H1 (cell line): ENCODE data around the gene LGR4. TPM values are rescaled to one million over a fixed set of nuclear protein-coding genes. Genes with fewer than 3 reads are reported as not detected.

ENCODE experiments used
- BCL11A ChIP-seq, 2 experiments: IDR thresholded peaks; one replicate each; pipeline ENCODE4 v1.6.1; 2011; ENCODE audit warnings: low read depth in 2 of 2, low read length in 2 of 2, mild to moderate bottlenecking in 2 of 2
- EGR1 ChIP-seq: IDR thresholded peaks from 2 replicates; pipeline ENCODE4 v1.6.1; 2011; ENCODE audit warnings: low read depth, low read length, borderline replicate concordance
- KDM1A ChIP-seq: fragments of 200-600, 300-600 bp; sonication (generic); IDR thresholded peaks from 2 replicates; pipeline ENCODE4 v1.7.1; 2016; ENCODE audit warnings: mild to moderate bottlenecking, low read length, borderline replicate concordance
- MAX ChIP-seq: IDR thresholded peaks from 2 replicates; pipeline ENCODE4 v1.6.1; 2012; ENCODE audit warnings: inconsistent platforms
- RBBP5 ChIP-seq: IDR thresholded peaks from 2 replicates; pipeline ENCODE4 v1.7.1; 2012; ENCODE audit warnings: low read depth, mild to moderate bottlenecking, inconsistent platforms, low read length, moderate library complexity, borderline replicate concordance
- SAP30 ChIP-seq: fragments of 300-600 bp; sonication (generic); IDR thresholded peaks from 2 replicates; pipeline ENCODE4 v1.7.1; 2012; ENCODE audit warnings: low read length, moderate library complexity, mild to moderate bottlenecking, inconsistent platforms; ENCODE audit not compliant: insufficient read depth, insufficient replicate concordance
- SIN3A ChIP-seq, 2 experiments: IDR thresholded peaks in 1 of 2; conservative IDR thresholded peaks in 1 of 2; 2 replicates each; pipeline ENCODE4 v1.6.1; 2011 to 2012; ENCODE audit warnings: low read length in 2 of 2, improper control_type of control experiment in 1 of 2, low read depth in 1 of 2, mild to moderate bottlenecking in 1 of 2
- SRF ChIP-seq: IDR thresholded peaks from 2 replicates; pipeline ENCODE4 v1.6.1; 2011; ENCODE audit warnings: mild to moderate bottlenecking, low read depth, low read length, moderate library complexity
- TAF1 ChIP-seq: IDR thresholded peaks from 2 replicates; pipeline ENCODE4 v1.6.1; 2011; ENCODE audit warnings: mild to moderate bottlenecking, low read depth, low read length
- TEAD4 ChIP-seq: IDR thresholded peaks from 2 replicates; pipeline ENCODE4 v1.6.1; 2012; ENCODE audit warnings: low read depth, low read length, inconsistent platforms, mixed read lengths
- YY1 ChIP-seq: IDR thresholded peaks from 2 replicates; pipeline ENCODE4 v1.6.1; 2011; ENCODE audit warnings: low read depth, mild to moderate bottlenecking, low read length
- polyA plus RNA-seq, 7 experiments: library from polyadenylated mRNA; depleted of rRNA in 3 of 7; stranded (reverse) in 5 of 7; unstranded in 2 of 7; fragments of >200 nt in 5 of 7; fragments of 200-250 nt in 2 of 7; gene quantifications; 1 replicate in 5 of 7; 2 replicates in 1 of 7; 4 replicates in 1 of 7; pipeline versions ENCODE4 v1.2.1 to v1.2.3, GENCODE V29; 2011 to 2013; ENCODE audit warnings: missing spikeins in 2 of 7, mixed read lengths in 2 of 7
- total RNA-seq: library from RNA; stranded (reverse); fragmentation: NEBNext Ultra II Directional; extraction: Animal tissue kit (Norgen Biotek cat#: 25700); gene quantifications from 2 replicates; pipeline ENCODE4 v1.2.1, GENCODE V29; 2021

The LGR4 gene
- total and polyA plus RNA-seq, 2 of the 8 experiments (the other 6 are each of a cell fraction or from before 2014, with no cell fraction given): 26.6 to 61.7 TPM

GRCh38 chr11:27444801-27445215 is 27.8 kb downstream of the LGR4 start (continued):
- 0 out of 2 replicates have a peak, but pooled peaks have one; percentile 26 for TF ChIP-seq MAX
- peak; percentile 84 for TF ChIP-seq SAP30
- TF ChIP-seq SIN3A (conservative IDR thresholded peaks at IDR 0.05 in 1 of 2, IDR thresholded peaks at IDR 0.05 in 1 of 2; ENCODE audit: low read depth in 1 of 2, low read length in 2 of 2): peak; percentile 96 to 98
- TF ChIP-seq TAF1: no peak
- no peak for TF ChIP-seq EGR1
- no peak for TF ChIP-seq BCL11A (IDR thresholded peaks at IDR 0.05; ENCODE audit: low read depth in 2 of 2, low read length in 2 of 2)
- no peak for TF ChIP-seq KDM1A
- TF ChIP-seq YY1: 0 out of 2 replicates have a peak, but pooled peaks have one; percentile 59
- TF ChIP-seq RBBP5: no peak
- peak; percentile 89 for TF ChIP-seq TEAD4
- TF ChIP-seq SRF: no peak
